Neutrophil (primary cell): ENCODE results near the gene PVALEF.

Experiments used
- H3K27ac ChIP-seq: fragments of 200-600 bp; sonication (generic); 2 replicates; pipeline ENCODE4 v1.5.1; 2016; ENCODE audit warnings: mild to moderate bottlenecking, moderate library complexity
- H3K27me3 ChIP-seq: fragments of 200-600 bp; sonication (generic); 2 replicates; pipeline ENCODE4 v1.6.0; 2016; ENCODE audit warnings: mild to moderate bottlenecking
- H3K36me3 ChIP-seq: fragments of 200-600 bp; sonication (generic); 2 replicates; pipeline ENCODE4 v1.5.1; 2017
- H3K4me1 ChIP-seq, 2 experiments: fragments of 200-600 bp in 1 of 2; sonication (generic) in 1 of 2; 1 replicate in 1 of 2; 2 replicates in 1 of 2; pipeline versions ENCODE4 v1.5.1 to v1.6.1; 2013 to 2016; ENCODE audit warnings: low read depth in 1 of 2, low read length in 1 of 2, mild to moderate bottlenecking in 1 of 2, moderate library complexity in 1 of 2; ENCODE audit not compliant: control insufficient read depth in 1 of 2, insufficient read depth in 1 of 2
- H3K4me3 ChIP-seq, 2 experiments: fragments of 200-600 bp in 1 of 2; sonication (generic) in 1 of 2; 1 replicate in 1 of 2; 2 replicates in 1 of 2; pipeline ENCODE4 v1.5.1; 2013 to 2016; ENCODE audit warnings: low read depth in 1 of 2, low read length in 1 of 2, mild to moderate bottlenecking in 1 of 2, moderate library complexity in 1 of 2
- H3K9me3 ChIP-seq: fragments of 200-600 bp; sonication (generic); 2 replicates; pipeline ENCODE4 v1.5.1; 2016
- CTCF ChIP-seq: fragments of 200-600 bp; sonication (generic); IDR thresholded peaks from 2 replicates; pipeline ENCODE4 v1.5.1; 2016; ENCODE audit warnings: antibody characterized with exemption

Gene PVALEF

GRCh38 chr17:81123052-81124048 lies 42.0 kb upstream of the PVALEF start:
- Histone ChIP-seq H3K27me3 (peaks cover 9% of the 10 kb centered on the region), H3K36me3 (peaks cover 99% of the 10 kb centered on the region), H3K9me3 (no peaks in the 10 kb centered on the region), H3K4me3 (no peak overlapping the region), H3K27ac (no peak overlapping the region), H3K4me1 (peaks cover 9 to 10% of the 10 kb centered on the region in 2 experiments)
- no peak for TF ChIP-seq CTCF

GRCh38 chr17:81124377-81124776 lies 40.9 kb upstream of the PVALEF start:
- no peak for TF ChIP-seq CTCF
- H3K36me3 ChIP-seq = peaks cover 100% of the 10 kb centered on the region
- H3K4me3 ChIP-seq = no peak overlapping the region
- no peak overlapping the region for H3K27ac ChIP-seq
- H3K4me1 ChIP-seq = peaks cover 3 to 6% of the 10 kb centered on the region in 2 experiments
- H3K27me3 ChIP-seq = peaks cover 2% of the 10 kb centered on the region
- H3K9me3 ChIP-seq = no peaks in the 10 kb centered on the region

GRCh38 chr17:81125573-81126081 lies 39.7 kb upstream of the PVALEF start:
- Histone ChIP-seq H3K4me1 (no peaks in the 10 kb centered on the region), H3K4me3 (no peak overlapping the region)
- no peak for TF ChIP-seq CTCF

GRCh38 chr17:81126281-81127132 lies 38.8 kb upstream of the PVALEF start:
- Histone ChIP-seq H3K9me3 (no peaks in the 10 kb centered on the region), H3K4me3 (no peak overlapping the region), H3K36me3 (peaks cover 100% of the 10 kb centered on the region), H3K4me1 (no peaks in the 10 kb centered on the region), H3K27ac (no peak overlapping the region), H3K27me3 (no peaks in the 10 kb centered on the region)
- TF ChIP-seq CTCF = no peak

More at GRCh38 chr17:81125573-81126081, 39.7 kb upstream of the PVALEF start:
- Histone ChIP-seq H3K9me3 (no peaks in the 10 kb centered on the region), H3K27me3 (no peaks in the 10 kb centered on the region), H3K27ac (no peak overlapping the region), H3K36me3 (peaks cover 100% of the 10 kb centered on the region)

GRCh38 chr17:81127133-81127455 lies 38.2 kb upstream of the PVALEF start:
- Histone ChIP-seq H3K36me3 (peaks cover 100% of the 10 kb centered on the region), H3K27me3 (no peaks in the 10 kb centered on the region), H3K27ac (no peak overlapping the region), H3K4me1 (no peaks in the 10 kb centered on the region), H3K4me3 (no peak overlapping the region), H3K9me3 (no peaks in the 10 kb centered on the region)
- no peak for TF ChIP-seq CTCF
